Fibroblast of lung (primary cell): Measurements from ENCODE around the gene ZC3H12C.

Source experiments
- EZH2 ChIP-seq: IDR thresholded peaks from 2 replicates; pipeline ENCODE4 v1.5.1; 2012; ENCODE audit warnings: low read length, control low read depth, mild to moderate bottlenecking; ENCODE audit errors: missing control alignments
- TF ChIP-seq, protein P1 (sequence below), 2 donors: IDR thresholded peaks in 1 of 2; conservative IDR thresholded peaks in 1 of 2; 1 replicate in 1 of 2; 2 replicates in 1 of 2; pipeline ENCODE4 v1.5.1; 2011 to 2012; ENCODE audit warnings: low read length in 2 of 2, control low read depth in 1 of 2, inconsistent platforms in 1 of 2, low read depth in 1 of 2, mild to moderate bottlenecking in 1 of 2

DNA sequence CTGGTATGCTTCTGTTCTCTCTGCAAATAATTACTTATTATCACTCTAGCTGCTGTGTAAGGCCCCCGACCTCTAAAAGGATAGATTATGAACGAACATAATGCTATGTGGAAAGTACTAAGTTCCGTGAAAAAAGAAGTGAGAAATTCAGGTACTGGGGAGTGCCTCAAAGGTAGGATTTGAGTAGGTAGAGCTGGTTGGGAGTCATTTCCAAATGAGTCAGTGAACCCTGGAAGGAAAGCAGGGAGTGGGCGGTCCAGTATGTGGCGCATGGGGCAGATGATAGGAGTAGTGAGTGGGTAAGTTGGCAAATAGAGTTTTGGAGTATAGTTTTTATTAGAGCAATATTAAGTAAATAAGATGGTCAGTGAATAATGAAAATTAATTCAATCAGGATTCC, 2.4 kb downstream of the ZC3H12C start:
- TF ChIP-seq, protein P1, sequence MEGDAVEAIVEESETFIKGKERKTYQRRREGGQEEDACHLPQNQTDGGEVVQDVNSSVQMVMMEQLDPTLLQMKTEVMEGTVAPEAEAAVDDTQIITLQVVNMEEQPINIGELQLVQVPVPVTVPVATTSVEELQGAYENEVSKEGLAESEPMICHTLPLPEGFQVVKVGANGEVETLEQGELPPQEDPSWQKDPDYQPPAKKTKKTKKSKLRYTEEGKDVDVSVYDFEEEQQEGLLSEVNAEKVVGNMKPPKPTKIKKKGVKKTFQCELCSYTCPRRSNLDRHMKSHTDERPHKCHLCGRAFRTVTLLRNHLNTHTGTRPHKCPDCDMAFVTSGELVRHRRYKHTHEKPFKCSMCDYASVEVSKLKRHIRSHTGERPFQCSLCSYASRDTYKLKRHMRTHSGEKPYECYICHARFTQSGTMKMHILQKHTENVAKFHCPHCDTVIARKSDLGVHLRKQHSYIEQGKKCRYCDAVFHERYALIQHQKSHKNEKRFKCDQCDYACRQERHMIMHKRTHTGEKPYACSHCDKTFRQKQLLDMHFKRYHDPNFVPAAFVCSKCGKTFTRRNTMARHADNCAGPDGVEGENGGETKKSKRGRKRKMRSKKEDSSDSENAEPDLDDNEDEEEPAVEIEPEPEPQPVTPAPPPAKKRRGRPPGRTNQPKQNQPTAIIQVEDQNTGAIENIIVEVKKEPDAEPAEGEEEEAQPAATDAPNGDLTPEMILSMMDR (conservative IDR thresholded peaks at IDR 0.05 in 1 of 2, IDR thresholded peaks at IDR 0.05 in 1 of 2; ENCODE audit: low read depth in 1 of 2, low read length in 2 of 2): no peak
- TF ChIP-seq EZH2: no peak
